Activated CD8-positive, alpha-beta memory T cell treated with anti-CD3 and anti-CD28 coated beads, Interleukin-2, amount 50 U/mL, for 1 hour (primary cell): Measurements from ENCODE around the gene TLN1.
A peak's percentile ranks its signal among the peaks of the same experiment; 100 is the strongest.

ENCODE experiments used
- DNase-seq: peaks from one replicate; pipeline ENCODE4 v3.0.0-alpha.2; 2020; ENCODE audit errors: extremely low read depth

Gene TLN1

GRCh38 chr9:35705372-35705771 is 26.6 kb downstream of the TLN1 start:
- no peak for DNase-seq

- no peak for DNase-seq
Measured at GRCh38 chr9:35703906-35704672, 27.9 kb downstream of the TLN1 start.

GRCh38 chr9:35702696-35703095 is 29.3 kb downstream of the TLN1 start:
- DNase-seq: no peak

GRCh38 chr9:35700942-35701341 is 31.1 kb downstream of the TLN1 start:
- no peak for DNase-seq

GRCh38 chr9:35700031-35700430 is 32.0 kb downstream of the TLN1 start:
- no peak for DNase-seq

- DNase-seq: no peak
Measured at GRCh38 chr9:35698231-35698630, 33.8 kb downstream of the TLN1 start.

GRCh38 chr9:35697486-35697885 is 34.5 kb downstream of the TLN1 start:
- no peak for DNase-seq

- peak; percentile 12 for DNase-seq
Measured at GRCh38 chr9:35696520-35697215, 35.3 kb downstream of the TLN1 start.

GRCh38 chr9:35695943-35696401 is 36.0 kb downstream of the TLN1 start:
- no peak for DNase-seq

- DNase-seq: no peak
Measured at GRCh38 chr9:35691757-35692301, 40.2 kb downstream of the TLN1 start.

GRCh38 chr9:35691334-35691650 is 40.7 kb downstream of the TLN1 start:
- no peak for DNase-seq

GRCh38 chr9:35690614-35691333 is 41.2 kb downstream of the TLN1 start:
- no peak for DNase-seq

- DNase-seq: no peak
Measured at GRCh38 chr9:35690294-35690613, 41.7 kb downstream of the TLN1 start.

- DNase-seq: no peak
Measured at GRCh38 chr9:35689542-35690293, 42.3 kb downstream of the TLN1 start, which contains the start of gene TPM2. TSS of gene TPM2 (minus strand) at chr9:35689925. CDS start at chr9:35689817, 108 bp downstream.

GRCh38 chr9:35688558-35689541 is 43.1 kb downstream of the TLN1 start:
- DNase-seq: no peak

- DNase-seq: no peak
Measured at GRCh38 chr9:35687972-35688557, 43.9 kb downstream of the TLN1 start.

GRCh38 chr9:35687306-35687705 is 44.7 kb downstream of the TLN1 start:
- DNase-seq: no peak

GRCh38 chr9:35686222-35687203 is 45.5 kb downstream of the TLN1 start:
- DNase-seq: no peak

- no peak for DNase-seq
Measured at GRCh38 chr9:35685506-35685905, 46.5 kb downstream of the TLN1 start.
